Hepatocyte (in vitro differentiated cells): ENCODE results near the gene ZKSCAN1.

ENCODE experiments used
- EZH2 ChIP-seq: fragments of 200-600 bp; sonication (generic); IDR thresholded peaks from 2 replicates; pipeline ENCODE4 v1.6.1; 2016; ENCODE audit warnings: antibody characterized with exemption, mild to moderate bottlenecking, borderline replicate concordance
- TF ChIP-seq, protein P1 (sequence below): fragments of 200-600 bp; sonication (generic); IDR thresholded peaks from 2 replicates; pipeline ENCODE4 v1.5.1; 2016; ENCODE audit warnings: antibody characterized with exemption, mild to moderate bottlenecking; ENCODE audit not compliant: poor library complexity

- TF ChIP-seq, protein P1, sequence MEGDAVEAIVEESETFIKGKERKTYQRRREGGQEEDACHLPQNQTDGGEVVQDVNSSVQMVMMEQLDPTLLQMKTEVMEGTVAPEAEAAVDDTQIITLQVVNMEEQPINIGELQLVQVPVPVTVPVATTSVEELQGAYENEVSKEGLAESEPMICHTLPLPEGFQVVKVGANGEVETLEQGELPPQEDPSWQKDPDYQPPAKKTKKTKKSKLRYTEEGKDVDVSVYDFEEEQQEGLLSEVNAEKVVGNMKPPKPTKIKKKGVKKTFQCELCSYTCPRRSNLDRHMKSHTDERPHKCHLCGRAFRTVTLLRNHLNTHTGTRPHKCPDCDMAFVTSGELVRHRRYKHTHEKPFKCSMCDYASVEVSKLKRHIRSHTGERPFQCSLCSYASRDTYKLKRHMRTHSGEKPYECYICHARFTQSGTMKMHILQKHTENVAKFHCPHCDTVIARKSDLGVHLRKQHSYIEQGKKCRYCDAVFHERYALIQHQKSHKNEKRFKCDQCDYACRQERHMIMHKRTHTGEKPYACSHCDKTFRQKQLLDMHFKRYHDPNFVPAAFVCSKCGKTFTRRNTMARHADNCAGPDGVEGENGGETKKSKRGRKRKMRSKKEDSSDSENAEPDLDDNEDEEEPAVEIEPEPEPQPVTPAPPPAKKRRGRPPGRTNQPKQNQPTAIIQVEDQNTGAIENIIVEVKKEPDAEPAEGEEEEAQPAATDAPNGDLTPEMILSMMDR, result no peak
- TF ChIP-seq EZH2, result no peak
These were observed 60.0 kb downstream of the ZKSCAN1 start for GRCh38 chr7:100075418-100075817.
